ENCODE data around the gene TARBP1.

DNA sequence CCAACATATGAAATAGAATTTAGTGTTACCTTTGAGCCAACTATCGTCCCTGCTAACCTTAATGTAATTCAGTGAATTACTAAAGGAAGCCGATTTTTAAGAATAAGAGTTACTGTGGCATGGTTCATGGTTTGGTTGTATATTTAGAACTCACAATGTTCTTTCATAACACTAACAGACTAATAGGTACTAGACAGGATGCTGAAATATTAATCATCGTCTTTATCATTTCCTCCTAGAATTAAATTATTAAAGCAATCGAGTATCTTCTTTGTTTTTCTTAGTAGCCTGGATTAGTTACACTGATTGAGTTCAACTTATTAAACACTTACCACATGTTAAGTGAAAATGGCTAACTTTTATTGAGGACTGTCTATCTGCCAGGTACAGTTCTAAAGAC lies 47.7 kb downstream of the TARBP1 start:
- TF ChIP-seq, protein P1, sequence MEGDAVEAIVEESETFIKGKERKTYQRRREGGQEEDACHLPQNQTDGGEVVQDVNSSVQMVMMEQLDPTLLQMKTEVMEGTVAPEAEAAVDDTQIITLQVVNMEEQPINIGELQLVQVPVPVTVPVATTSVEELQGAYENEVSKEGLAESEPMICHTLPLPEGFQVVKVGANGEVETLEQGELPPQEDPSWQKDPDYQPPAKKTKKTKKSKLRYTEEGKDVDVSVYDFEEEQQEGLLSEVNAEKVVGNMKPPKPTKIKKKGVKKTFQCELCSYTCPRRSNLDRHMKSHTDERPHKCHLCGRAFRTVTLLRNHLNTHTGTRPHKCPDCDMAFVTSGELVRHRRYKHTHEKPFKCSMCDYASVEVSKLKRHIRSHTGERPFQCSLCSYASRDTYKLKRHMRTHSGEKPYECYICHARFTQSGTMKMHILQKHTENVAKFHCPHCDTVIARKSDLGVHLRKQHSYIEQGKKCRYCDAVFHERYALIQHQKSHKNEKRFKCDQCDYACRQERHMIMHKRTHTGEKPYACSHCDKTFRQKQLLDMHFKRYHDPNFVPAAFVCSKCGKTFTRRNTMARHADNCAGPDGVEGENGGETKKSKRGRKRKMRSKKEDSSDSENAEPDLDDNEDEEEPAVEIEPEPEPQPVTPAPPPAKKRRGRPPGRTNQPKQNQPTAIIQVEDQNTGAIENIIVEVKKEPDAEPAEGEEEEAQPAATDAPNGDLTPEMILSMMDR (IDR thresholded peaks at IDR 0.05): no peak
- TF ChIP-seq EP300 (IDR thresholded peaks at IDR 0.05): no peak

Data from tibial nerve (tissue), 4 donors.